C4-2B (cell line): Measurements from ENCODE around the gene MIPOL1.

Experiments used
- H3K27ac ChIP-seq: fragments of 450-650 bp; 2 replicates; pipeline ENCODE4 v1.5.1; 2017
- CTCF ChIP-seq: fragments of 450-650 bp; conservative IDR thresholded peaks from 2 replicates; pipeline ENCODE4 v1.5.1; 2017; ENCODE audit warnings: mild to moderate bottlenecking
- ZFX ChIP-seq: fragments of 450-650 bp; IDR thresholded peaks from 2 replicates; pipeline ENCODE4 v1.6.1; 2017

Gene MIPOL1

GRCh38 chr14:37469650-37470049, 271.9 kb downstream of the MIPOL1 start:
- H3K27ac ChIP-seq = no peak overlapping the region
- TF ChIP-seq ZFX = no peak
- no peak for TF ChIP-seq CTCF

- TF ChIP-seq CTCF (no peak), ZFX (no peak)
Observed at GRCh38 chr14:37470251-37470650, 272.5 kb downstream of the MIPOL1 start.

GRCh38 chr14:37472906-37473305, 275.2 kb downstream of the MIPOL1 start:
- H3K27ac ChIP-seq = no peak overlapping the region
- TF ChIP-seq CTCF (no peak), ZFX (no peak)

More at GRCh38 chr14:37470251-37470650, 272.5 kb downstream of the MIPOL1 start:
- H3K27ac ChIP-seq = no peak overlapping the region

- TF ChIP-seq CTCF (no peak), ZFX (no peak)
- no peak overlapping the region for H3K27ac ChIP-seq
Observed at GRCh38 chr14:37474191-37474590, 276.5 kb downstream of the MIPOL1 start.

- no peak for TF ChIP-seq ZFX
- H3K27ac ChIP-seq = no peak overlapping the region
Observed at GRCh38 chr14:37480446-37481290, 282.9 kb downstream of the MIPOL1 start.

GRCh38 chr14:37482428-37482827, 284.7 kb downstream of the MIPOL1 start:
- no peak overlapping the region for H3K27ac ChIP-seq
- no peak for TF ChIP-seq ZFX
- peak; percentile 2; the same call in 1 of the 2 replicates for TF ChIP-seq CTCF

- TF ChIP-seq CTCF = no peak
- no peak for TF ChIP-seq ZFX
- H3K27ac ChIP-seq = no peak overlapping the region
Observed at GRCh38 chr14:37483672-37484071, 285.9 kb downstream of the MIPOL1 start.

- TF ChIP-seq ZFX (no peak), CTCF (no peak)
- no peak overlapping the region for H3K27ac ChIP-seq
Observed at GRCh38 chr14:37490607-37491006, 292.9 kb downstream of the MIPOL1 start.
